ENCODE data around the gene GNE. TPM values are rescaled to one million over a fixed set of nuclear protein-coding genes. Genes with fewer than 3 reads are reported as not detected.

The GNE gene
- total RNA-seq, 1 experiment from 2014 or later: 24.5 TPM

DNA sequence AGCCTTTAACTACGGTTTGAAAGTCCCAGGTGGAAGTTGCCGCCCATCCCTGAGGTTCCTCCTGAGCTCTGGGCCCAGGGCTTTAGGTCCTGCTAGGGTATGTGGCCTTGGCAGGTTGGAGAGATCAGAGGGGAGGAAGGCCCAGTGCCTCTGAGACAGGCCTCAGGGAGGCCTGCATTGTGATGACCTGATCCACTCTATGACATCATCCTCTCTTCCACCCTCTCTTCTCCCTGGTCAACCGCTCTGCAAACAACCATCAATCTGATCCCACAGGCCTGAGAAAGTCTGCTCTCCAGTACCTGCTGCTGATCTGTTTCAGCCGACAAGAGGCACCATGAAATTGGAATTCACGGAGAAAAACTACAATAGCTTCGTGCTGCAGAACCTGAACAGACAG, 89.1 kb downstream of the GNE start, which contains the start of gene CCIN:
Gene CCIN (plus strand): TSS at position 223 of the 400 bp plus-strand sequence. CDS start 115 bp downstream, at position 338.
- no peak for DNase-seq (ENCODE audit: low spot score)

- peak; percentile 71 for DNase-seq (ENCODE audit: low spot score)
Observed at GRCh38 chr9:36166168-36166927, 91.9 kb downstream of the GNE start.

GRCh38 chr9:36165826-36166167, 92.5 kb downstream of the GNE start:
- no peak for DNase-seq (ENCODE audit: low spot score)

GRCh38 chr9:36164989-36165388, 93.3 kb downstream of the GNE start:
- DNase-seq (ENCODE audit: low spot score): no peak

Small RNAs within 50 kb of the gene (small RNA-seq; reads per million reads assigned to genes)
- not detected for gene RNU4-53P

Other genes starting within 250 kb of the GNE start
- gene RECK, start 221.5 kb downstream of the GNE start, total RNA-seq (2014; rRNA removed; shearing (Covaris generic)): not detected in 2 replicates
- gene GLIPR2, start 121.7 kb downstream of the GNE start, total RNA-seq (2014; rRNA removed; shearing (Covaris generic)): 0.10 and 0.28 TPM in 2 replicates
- gene CCIN, start 89.1 kb downstream of the GNE start, total RNA-seq (2014; rRNA removed; shearing (Covaris generic)): not detected in 2 replicates
- gene CLTA, start 67.5 kb downstream of the GNE start, total RNA-seq (2014; rRNA removed; shearing (Covaris generic)): 273 and 289 TPM in 2 replicates
- gene RNF38, start 141.8 kb upstream of the GNE start, total RNA-seq (2014; rRNA removed; shearing (Covaris generic)): 3.8 and 3.9 TPM in 2 replicates